GM23248 (cell line): ENCODE data around the gene CENPM. TPM values are rescaled to one million over a fixed set of nuclear protein-coding genes. Genes with fewer than 3 reads are reported as not detected.
A peak's percentile ranks its signal among the peaks of the same experiment; 100 is the strongest.

Experiments
- DNase-seq: peaks from one replicate; pipeline ENCODE4 v3.0.0-alpha.2; 2015
- H2AFZ ChIP-seq: fragments of 200-600 bp; sonication (generic); 2 replicates; pipeline ENCODE4 v1.6.1; 2016; ENCODE audit warnings: antibody characterized with exemption
- H3F3A ChIP-seq: fragments of 200-600 bp; sonication (generic); 2 replicates; pipeline ENCODE4 v1.6.1; 2016; ENCODE audit warnings: mild to moderate bottlenecking, antibody characterized with exemption, mixed run types; ENCODE audit not compliant: insufficient read depth
- H3K27ac ChIP-seq: fragments of 200-600 bp; sonication (generic); 2 replicates; pipeline ENCODE4 v1.5.1; 2016; ENCODE audit warnings: mild to moderate bottlenecking
- H3K27me3 ChIP-seq: fragments of 200-600 bp; sonication (generic); replicated peaks from 2 replicates; pipeline ENCODE4 v1.6.1; 2016; ENCODE audit warnings: mild to moderate bottlenecking; ENCODE audit not compliant: insufficient read depth
- H3K36me3 ChIP-seq: fragments of 200-600 bp; sonication (generic); 2 replicates; pipeline ENCODE4 v1.6.1; 2016; ENCODE audit warnings: low read depth, mild to moderate bottlenecking
- H3K4me1 ChIP-seq: fragments of 200-600 bp; sonication (generic); 2 replicates; pipeline ENCODE4 v1.6.1; 2016; ENCODE audit warnings: mild to moderate bottlenecking; ENCODE audit not compliant: insufficient read depth
- H3K4me2 ChIP-seq: fragments of 200-600 bp; sonication (generic); one replicate; pipeline ENCODE4 v1.6.1; 2016; ENCODE audit warnings: mild to moderate bottlenecking; ENCODE audit not compliant: unreplicated experiment
- H3K4me3 ChIP-seq: fragments of 200-600 bp; sonication (generic); 2 replicates; pipeline ENCODE4 v1.5.1; 2016; ENCODE audit warnings: mild to moderate bottlenecking
- H3K79me2 ChIP-seq: fragments of 200-600 bp; sonication (generic); 2 replicates; pipeline ENCODE4 v1.6.1; 2016; ENCODE audit warnings: mild to moderate bottlenecking; ENCODE audit not compliant: insufficient read depth
- H3K9ac ChIP-seq: fragments of 200-600 bp; sonication (generic); 2 replicates; pipeline ENCODE4 v1.6.1; 2016; ENCODE audit warnings: mild to moderate bottlenecking
- H3K9me2 ChIP-seq: fragments of 200-600 bp; sonication (generic); 2 replicates; pipeline ENCODE4 v1.6.1; 2016; ENCODE audit warnings: mixed run types, mild to moderate bottlenecking, moderate library complexity; ENCODE audit not compliant: insufficient read depth
- H3K9me3 ChIP-seq: fragments of 200-600 bp; sonication (generic); one replicate; pipeline ENCODE4 v1.6.1; 2017; ENCODE audit warnings: low read depth
- H4K20me1 ChIP-seq: fragments of 200-600 bp; sonication (generic); 2 replicates; pipeline ENCODE4 v1.6.0; 2016; ENCODE audit not compliant: insufficient read depth
- EZH2 ChIP-seq: fragments of 200-600 bp; sonication (generic); IDR thresholded peaks from 2 replicates; pipeline ENCODE4 v1.6.1; 2018; ENCODE audit warnings: antibody characterized with exemption, mild to moderate bottlenecking; ENCODE audit not compliant: insufficient read depth, poor library complexity, severe bottlenecking
- EZH2phosphoT487 ChIP-seq: fragments of 200-600 bp; sonication (generic); IDR thresholded peaks from 2 replicates; pipeline ENCODE4 v1.6.1; 2018; ENCODE audit warnings: antibody characterized with exemption, moderate library complexity, mild to moderate bottlenecking, low read depth; ENCODE audit not compliant: insufficient read depth
- WGBS, 2 experiments: methylation state at CpG; one replicate each; pipeline ENCODE4 v1.1.6; 2015 to 2017; ENCODE audit warnings: low lambda C conversion rate in 2 of 2, low coverage in 1 of 2; ENCODE audit errors: missing lambda C conversion rate in 2 of 2; 5-methylcytosine and 5-hydroxymethylcytosine counted together
- in situ Hi-C: fragments of 300-500 bp; cut with MboI; formaldehyde crosslinking; loops from 2 replicates; pipeline ENCODE4 v1.15.0; 2020
- polyA plus RNA-seq: library from polyadenylated mRNA; unstranded; fragments of >200 nt; fragmentation: Nextera tagmentation; extraction: Ambion mirVana; gene quantifications from 2 replicates; pipeline ENCODE4 v1.2.1, GENCODE V29; 2016
- total RNA-seq: library from RNA; depleted of rRNA; stranded (reverse); fragments of >200 nt; shearing (Covaris generic); gene quantifications from 2 replicates; pipeline ENCODE4 v1.2.3, GENCODE V29; 2014

The CENPM gene
- total and polyA plus RNA-seq, 2 experiments from 2014 or later: 5.7 to 18.9 TPM

GRCh38 chr22:41913040-41913719 lies 33.8 kb downstream of the CENPM start:
- H4K20me1 ChIP-seq: no peaks in the 10 kb centered on the region
- in situ Hi-C loops: no loop called here
- H3F3A ChIP-seq: 0 out of 2 replicates have a peak, but pooled peaks cover 12% of the 10 kb centered on the region
- no peak for DNase-seq
- peaks cover 57% of the 10 kb centered on the region for H3K27me3 ChIP-seq
- H3K4me1 ChIP-seq: peaks cover 5% of the 10 kb centered on the region
- H3K9ac ChIP-seq: no peak overlapping the region
- H3K9me3 ChIP-seq: no peaks in the 10 kb centered on the region
- TF ChIP-seq EZH2 (no peak), EZH2phosphoT487 (no peak)
- 74 to 75% methylated on average over 11 of the region's 11 CpGs for WGBS, 2 experiments
- no peak overlapping the region for H3K27ac ChIP-seq
- no peaks in the 10 kb centered on the region for H3K36me3 ChIP-seq
- no peak overlapping the region for H3K4me3 ChIP-seq
- H3K9me2 ChIP-seq: no peaks in the 10 kb centered on the region
- H2AFZ ChIP-seq: no peak overlapping the region
- H3K79me2 ChIP-seq: no peaks in the 10 kb centered on the region
- no peak overlapping the region for H3K4me2 ChIP-seq

GRCh38 chr22:41912338-41913039 lies 34.5 kb downstream of the CENPM start:
- Histone ChIP-seq H3K4me1 (peaks cover 5% of the 10 kb centered on the region), H3K4me2 (no peak overlapping the region), H3K79me2 (no peaks in the 10 kb centered on the region), H3K27ac (no peak overlapping the region), H3K9ac (no peak overlapping the region), H3F3A (0 out of 2 replicates have a peak, but pooled peaks cover 12% of the 10 kb centered on the region), H3K36me3 (no peaks in the 10 kb centered on the region), H2AFZ (no peak overlapping the region), H3K27me3 (peaks cover 57% of the 10 kb centered on the region), H3K4me3 (no peak overlapping the region), H4K20me1 (no peaks in the 10 kb centered on the region), H3K9me2 (no peaks in the 10 kb centered on the region), H3K9me3 (no peaks in the 10 kb centered on the region)
- no peak for DNase-seq
- no peak for TF ChIP-seq EZH2
- no peak for TF ChIP-seq EZH2phosphoT487
- in situ Hi-C loops: no loop called here
- 73 to 75% methylated on average over 9 of the region's 9 CpGs for WGBS, 2 experiments

- no peak for DNase-seq
- Histone ChIP-seq H3K27ac (no peak overlapping the region), H3K79me2 (no peaks in the 10 kb centered on the region), H2AFZ (peak overlapping the region; percentile 52; the same call in 1 of the 2 replicates), H3K4me2 (peak overlapping the region; percentile 73), H3F3A (0 out of 2 replicates have a peak, but pooled peaks cover 4% of the 10 kb centered on the region), H3K9ac (no peak overlapping the region), H3K36me3 (no peaks in the 10 kb centered on the region), H3K27me3 (peaks cover 47% of the 10 kb centered on the region), H3K4me3 (peak overlapping the region; percentile 58; the same call in 1 of the 2 replicates), H4K20me1 (no peaks in the 10 kb centered on the region), H3K9me3 (no peaks in the 10 kb centered on the region), H3K9me2 (no peaks in the 10 kb centered on the region), H3K4me1 (peaks cover 5% of the 10 kb centered on the region)
- TF ChIP-seq EZH2: no peak
- no peak for TF ChIP-seq EZH2phosphoT487
- in situ Hi-C loops: no loop called here
- WGBS, 2 experiments: 5 to 7% methylated on average over 26 to 36 of the region's 37 CpGs
Measured at GRCh38 chr22:41911001-41911611, 35.8 kb downstream of the CENPM start.

- no peaks in the 10 kb centered on the region for H3K9me3 ChIP-seq
- in situ Hi-C loops: no loop called here
- peak overlapping the region; percentile 73 for H3K4me2 ChIP-seq
- H3K9me2 ChIP-seq: no peaks in the 10 kb centered on the region
- no peaks in the 10 kb centered on the region for H3K36me3 ChIP-seq
- peaks cover 5% of the 10 kb centered on the region for H3K4me1 ChIP-seq
- H2AFZ ChIP-seq: peak overlapping the region; percentile 52
- no peaks in the 10 kb centered on the region for H4K20me1 ChIP-seq
- H3K79me2 ChIP-seq: no peaks in the 10 kb centered on the region
- DNase-seq: peak; percentile 67
- H3F3A ChIP-seq: no peaks in the 10 kb centered on the region
- H3K27ac ChIP-seq: no peak overlapping the region
- peaks cover 39% of the 10 kb centered on the region for H3K27me3 ChIP-seq
- H3K9ac ChIP-seq: no peak overlapping the region
- H3K4me3 ChIP-seq: peak overlapping the region; percentile 58
- TF ChIP-seq EZH2phosphoT487 (no peak), EZH2 (no peak)
- 4% methylated on average over 70 to 80 of the region's 112 CpGs for WGBS, 2 experiments
Measured at GRCh38 chr22:41910050-41911000, 36.6 kb downstream of the CENPM start.
